ENCODE measurements around the gene AKR1A1.
"Not testable (repeated sequence)": the region's sequence is repeated elsewhere in the genome, so short reads cannot be mapped to it uniquely, and the experiment has no call there.

The AKR1A1 gene

GRCh38 chr1:45550401-45551351 is at the start of gene AKR1A1:
Gene AKR1A1, plus strand, starts transcription at chr1:45550826. Its CDS starts 10,969 bp downstream, at chr1:45561795.
- peak; percentile 84 for DNase-seq

GRCh38 chr1:45501505-45501859 is 49.1 kb upstream of the AKR1A1 start:
- DNase-seq: no peak

GRCh38 chr1:45503462-45504360 is 46.9 kb upstream of the AKR1A1 start:
- DNase-seq: no peak

- DNase-seq: no peak
Observed at GRCh38 chr1:45507195-45507594, 43.4 kb upstream of the AKR1A1 start.

DNA sequence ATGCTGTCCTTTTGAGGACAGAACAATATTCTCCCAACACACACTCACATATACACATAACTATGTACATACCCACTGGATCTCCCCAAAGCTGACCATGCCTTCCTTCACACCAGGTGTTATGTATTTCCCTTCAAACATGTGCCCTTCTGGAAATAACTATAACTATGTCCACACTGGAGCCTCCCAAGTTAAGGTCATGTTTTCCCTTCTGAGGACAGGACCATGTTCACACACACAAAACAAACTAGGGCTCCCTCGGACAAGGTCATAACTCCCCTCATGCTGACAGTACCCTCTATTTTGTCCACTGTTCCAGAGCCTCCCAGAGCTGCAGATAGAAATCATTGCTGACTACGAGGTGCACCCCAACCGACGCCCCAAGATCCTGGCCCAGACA is 42.7 kb upstream of the AKR1A1 start:
- no peak for DNase-seq

DNA sequence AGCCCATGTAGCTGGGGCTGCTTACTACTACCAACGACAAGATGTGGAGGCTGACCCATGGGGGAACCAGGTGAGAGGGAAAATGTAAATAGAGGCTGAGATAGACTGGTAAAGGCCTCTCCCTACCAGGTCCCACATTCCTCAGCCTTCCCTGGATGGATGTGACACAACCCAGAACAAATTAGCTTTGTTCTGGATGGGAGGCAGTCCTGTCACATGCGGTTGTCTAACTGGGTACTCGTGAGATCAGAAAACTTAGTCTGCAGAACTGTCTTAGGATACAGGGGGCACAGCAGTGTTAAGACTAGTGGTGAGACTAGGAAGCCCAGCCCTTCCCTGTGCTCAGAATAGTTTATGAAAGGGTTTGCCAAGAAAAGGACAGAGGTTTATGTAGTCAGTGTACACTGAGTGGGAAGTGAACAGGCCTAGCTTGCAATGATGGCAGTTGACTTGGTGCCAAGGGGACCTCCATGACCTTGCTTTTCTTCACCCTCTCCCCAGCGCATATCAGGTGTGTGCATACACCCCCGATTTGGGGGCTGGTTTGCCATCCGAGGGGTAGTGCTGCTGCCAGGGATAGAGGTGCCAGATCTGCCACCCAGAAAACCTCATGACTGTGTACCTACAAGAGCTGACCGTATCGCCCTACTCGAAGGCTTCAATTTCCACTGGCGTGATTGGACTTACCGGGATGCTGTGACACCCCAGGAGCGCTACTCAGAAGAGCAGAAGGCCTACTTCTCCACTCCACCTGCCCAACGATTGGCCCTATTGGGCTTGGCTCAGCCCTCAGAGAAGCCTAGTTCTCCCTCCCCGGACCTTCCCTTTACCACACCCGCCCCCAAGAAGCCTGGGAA is 42.1 kb upstream of the AKR1A1 start:
- no peak for DNase-seq

- no peak for DNase-seq
Observed at GRCh38 chr1:45510036-45510971, 40.3 kb upstream of the AKR1A1 start.

DNA sequence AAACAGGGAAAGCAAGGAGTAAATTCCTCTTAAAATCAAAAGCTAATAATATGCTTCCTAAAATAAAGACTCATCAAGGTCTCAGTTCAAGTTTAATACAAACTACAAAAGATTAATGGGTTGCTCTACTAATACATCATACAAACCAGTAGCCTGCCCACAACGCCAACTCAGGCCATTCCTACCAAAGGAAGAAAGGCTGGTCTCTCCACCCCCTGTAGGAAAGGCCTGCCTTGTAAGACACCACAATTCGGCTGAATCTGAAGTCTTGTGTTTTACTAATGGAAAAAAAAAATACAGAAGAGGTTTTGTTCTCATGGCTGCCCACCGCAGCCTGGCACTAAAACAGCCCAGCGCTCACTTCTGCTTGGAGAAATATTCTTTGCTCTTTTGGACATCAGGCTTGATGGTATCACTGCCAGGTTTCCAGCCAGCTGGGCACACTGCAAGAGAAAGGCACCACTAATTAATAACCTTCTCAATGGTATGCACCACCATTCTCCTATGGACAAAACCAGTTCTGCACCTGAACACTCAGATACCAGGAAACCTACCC is 39.6 kb upstream of the AKR1A1 start:
- DNase-seq: no peak

DNA sequence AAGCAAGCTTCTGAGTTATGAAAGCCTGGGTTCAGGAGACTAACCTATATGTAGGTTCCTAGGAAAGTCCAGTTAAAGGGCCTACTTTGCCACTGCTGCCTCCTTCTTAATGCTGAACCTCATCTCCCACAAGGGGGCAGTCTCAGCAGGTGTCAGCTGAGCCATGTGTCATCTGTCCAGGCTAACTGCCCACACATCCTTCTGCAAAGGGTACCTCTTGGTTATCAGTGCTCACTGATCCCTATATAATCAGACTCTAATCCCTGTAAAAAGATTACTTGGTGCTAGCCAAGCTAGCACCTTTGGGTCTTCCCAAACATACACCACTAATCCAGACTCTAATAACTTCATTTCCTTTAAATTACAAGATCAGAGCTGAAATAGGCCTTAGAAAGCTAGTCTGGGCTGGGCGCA is 38.0 kb upstream of the AKR1A1 start:
- DNase-seq: peak; percentile 26

- DNase-seq: not testable (repeated sequence)
Observed at GRCh38 chr1:45513532-45514260, 36.9 kb upstream of the AKR1A1 start.

DNA sequence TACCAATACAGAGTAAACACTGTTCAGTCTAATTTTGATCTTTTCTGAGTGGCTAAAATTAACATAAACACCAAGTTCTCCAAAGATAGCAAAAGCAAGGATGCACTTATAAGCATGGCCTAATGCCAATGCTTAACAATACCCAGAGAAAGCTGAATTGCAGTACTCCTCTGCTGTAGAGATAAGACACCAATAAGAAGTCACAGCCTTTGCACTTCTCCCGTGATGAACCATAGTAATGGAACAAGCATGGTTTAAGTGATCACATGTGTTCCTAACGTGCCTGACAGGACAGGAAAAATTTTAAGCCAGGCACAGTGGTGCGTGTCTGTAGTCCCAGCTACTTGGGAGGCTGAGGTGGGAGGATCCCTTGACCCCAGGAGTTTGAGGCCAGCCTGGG is 34.6 kb upstream of the AKR1A1 start:
- DNase-seq: no peak

DNA sequence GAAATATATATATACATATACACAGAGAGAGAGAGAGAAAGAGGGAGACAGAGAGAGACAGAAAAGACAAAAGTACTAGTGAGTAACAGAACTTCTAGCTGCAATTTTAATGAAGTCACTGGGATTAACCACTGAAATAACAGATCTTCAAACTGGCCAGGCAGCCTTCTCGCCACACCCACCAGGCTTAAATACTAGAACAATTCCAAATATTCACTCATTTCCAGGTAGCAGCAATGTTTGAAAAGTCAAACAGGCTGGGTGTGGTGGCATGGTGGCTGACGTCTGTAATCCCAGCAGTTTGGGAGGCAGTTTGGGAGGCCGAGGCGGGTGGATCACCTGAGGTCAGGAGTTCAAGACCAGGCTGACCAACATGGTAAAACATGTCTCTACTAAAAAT is 34.2 kb upstream of the AKR1A1 start:
- DNase-seq: no peak

GRCh38 chr1:45518366-45518765 is 32.3 kb upstream of the AKR1A1 start:
- not testable (repeated sequence) for DNase-seq

- DNase-seq: no peak
Observed at GRCh38 chr1:45518910-45519309, 31.7 kb upstream of the AKR1A1 start.

GRCh38 chr1:45519774-45520173 is 30.9 kb upstream of the AKR1A1 start:
- DNase-seq: not testable (repeated sequence)

DNA sequence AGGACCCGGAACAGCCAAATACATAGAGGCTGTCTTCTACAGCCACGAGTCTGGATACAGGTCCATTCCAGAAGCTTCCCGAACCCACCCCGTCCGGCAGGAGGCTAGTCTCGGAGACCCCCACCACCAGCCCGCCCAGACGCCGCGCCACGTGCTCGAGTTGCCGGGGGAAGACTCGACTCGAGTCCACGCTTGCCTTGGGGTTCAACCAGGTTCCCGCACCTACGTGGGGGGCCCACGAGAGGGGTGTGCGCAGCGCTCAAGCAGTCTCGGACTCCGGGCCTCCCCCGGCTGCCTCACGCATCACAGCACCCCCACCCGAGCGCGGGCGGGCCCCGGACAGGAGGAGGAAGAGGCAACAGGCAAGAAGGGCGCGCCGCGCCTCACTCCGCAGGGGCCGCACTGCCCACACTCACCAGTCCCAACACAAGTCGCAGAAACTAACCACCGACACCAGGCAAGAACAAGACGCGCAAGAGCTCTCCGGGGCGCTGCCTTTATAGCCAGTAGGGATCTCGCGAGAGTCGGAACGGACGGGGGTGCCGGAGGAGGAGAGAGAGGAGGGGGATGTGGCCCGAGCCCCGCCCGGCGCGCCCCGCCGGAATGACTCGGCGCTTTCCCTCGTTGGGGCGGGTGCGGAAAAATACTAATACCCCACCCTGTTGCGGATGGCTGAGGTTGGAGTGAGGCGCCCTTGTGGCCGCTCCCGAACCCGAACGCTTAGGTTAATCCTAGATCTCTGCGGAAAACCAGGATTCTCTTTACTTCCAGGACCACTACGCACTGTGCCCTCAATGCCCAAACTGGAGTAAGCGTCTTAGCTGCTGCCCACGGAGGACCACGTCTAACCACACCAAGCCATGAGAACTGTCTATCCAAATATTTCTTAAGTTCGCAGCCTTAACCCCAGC is 29.0 kb upstream of the AKR1A1 start, which contains the start of gene PRDX1:
Gene PRDX1 (minus strand): TSS at position 472 of the 911 bp plus-strand sequence. CDS start 2,841 bp downstream, outside the sequence.
- peak; percentile 94 for DNase-seq

DNA sequence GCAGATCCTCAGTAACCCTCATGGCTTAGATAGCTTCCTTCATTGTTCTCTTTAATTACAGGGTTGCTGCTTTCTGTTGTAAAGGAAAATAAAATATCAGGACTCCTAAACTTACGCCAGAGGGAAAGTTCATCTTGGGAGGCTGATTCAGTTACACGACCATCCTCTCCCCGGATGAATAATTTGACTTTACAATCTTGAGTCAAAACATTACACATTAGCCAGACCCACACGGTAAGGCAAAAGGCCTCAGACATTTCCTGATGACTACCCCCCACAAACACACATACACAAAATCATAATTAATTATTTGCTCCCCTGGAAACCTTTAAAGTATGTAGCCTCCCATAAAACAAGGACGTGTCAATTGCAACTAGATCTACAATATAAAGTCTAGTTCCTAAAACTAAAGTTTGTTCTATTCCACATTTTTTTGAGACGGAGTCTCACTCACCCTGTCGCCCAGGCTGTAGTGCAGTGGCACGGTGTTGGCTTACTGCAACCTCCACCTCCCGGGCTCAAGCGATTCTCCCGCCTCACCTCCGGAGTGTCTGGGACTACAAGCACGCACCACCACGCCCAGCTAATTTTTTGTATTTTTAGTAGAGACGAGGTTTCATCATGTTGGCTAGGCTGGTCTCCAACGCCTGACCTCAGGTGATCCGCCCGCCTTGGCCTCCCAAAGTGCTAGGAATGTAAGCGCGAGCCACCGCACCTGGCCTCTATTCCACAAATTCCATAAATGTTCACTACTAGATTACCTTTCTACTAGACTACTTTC is 28.1 kb upstream of the AKR1A1 start:
- DNase-seq: no peak

GRCh38 chr1:45523516-45523915 is 27.1 kb upstream of the AKR1A1 start:
- not testable (repeated sequence) for DNase-seq

Data from activated effector memory CD4-positive, alpha-beta T cell treated with Interleukin-2 at 50 U/mL for 16 hours (primary cell).